Activated CD4-positive, alpha-beta T cell treated with anti-CD3 and anti-CD28 coated beads, Interleukin-2, Interleukin-6, amounts not matched to agents 100 ng/mL and 50 ng/mL, durations not matched to agents 16 hours and 8 hours (primary cell): ENCODE measurements around the gene DCC.
A peak's percentile ranks its signal among the peaks of the same experiment; 100 is the strongest.

Source experiments
- DNase-seq: peaks from one replicate; pipeline ENCODE4 v3.0.0-alpha.2; 2020

The DCC gene

GRCh38 chr18:53536908-53537307 is 1196.9 kb downstream of the DCC start:
- no peak for DNase-seq

- no peak for DNase-seq
These were observed 1201.9 kb downstream of the DCC start for GRCh38 chr18:53541924-53542323.

GRCh38 chr18:53543711-53544110 is 1203.7 kb downstream of the DCC start:
- no peak for DNase-seq

DNA sequence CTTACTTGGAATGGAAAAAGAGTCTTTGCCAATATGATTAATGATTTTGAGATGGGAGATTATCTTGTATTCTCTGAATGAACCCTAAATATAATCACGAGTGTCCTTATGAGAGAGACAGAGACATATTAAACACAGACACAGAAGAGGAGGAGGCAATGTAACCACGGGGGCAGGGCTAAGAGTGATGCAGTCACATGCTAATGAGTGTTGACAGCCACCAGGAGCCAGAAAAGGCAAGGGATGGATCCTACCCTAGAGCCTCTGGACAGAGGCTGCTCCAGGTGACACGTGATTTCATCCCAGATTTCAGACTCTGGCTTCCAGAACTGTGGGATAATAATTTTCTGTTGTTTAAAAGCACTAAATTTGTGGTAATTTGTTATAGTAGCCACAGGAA is 1204.9 kb downstream of the DCC start:
- no peak for DNase-seq

DNA sequence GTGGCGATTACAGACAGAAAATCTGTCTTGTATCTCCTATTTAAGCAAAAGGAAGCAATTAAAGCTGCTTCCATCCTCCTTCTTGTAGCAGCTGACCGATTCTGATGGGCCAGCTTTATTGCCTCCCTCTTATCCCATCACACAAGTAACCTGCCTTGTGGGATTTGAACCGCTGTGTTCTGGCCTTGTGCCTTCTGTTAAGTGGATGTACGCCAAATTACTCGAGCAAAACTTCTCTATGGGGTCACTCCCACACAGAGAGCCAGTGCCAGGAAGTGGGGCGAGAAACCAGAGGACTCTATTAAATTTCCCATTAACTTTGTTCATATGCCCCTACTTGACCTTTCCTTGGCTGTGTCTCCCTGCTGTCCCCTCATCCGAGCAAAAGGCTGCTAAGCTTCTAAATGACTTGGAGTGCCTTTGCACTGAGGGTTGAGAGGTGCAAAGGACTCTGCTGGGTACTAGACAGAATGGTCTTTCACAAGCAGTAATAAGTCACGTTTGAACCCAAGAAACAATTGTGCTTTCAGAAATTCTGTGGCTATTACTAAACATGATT is 1212.0 kb downstream of the DCC start:
- DNase-seq = no peak

GRCh38 chr18:53553030-53553429 is 1213.0 kb downstream of the DCC start:
- no peak for DNase-seq

DNA sequence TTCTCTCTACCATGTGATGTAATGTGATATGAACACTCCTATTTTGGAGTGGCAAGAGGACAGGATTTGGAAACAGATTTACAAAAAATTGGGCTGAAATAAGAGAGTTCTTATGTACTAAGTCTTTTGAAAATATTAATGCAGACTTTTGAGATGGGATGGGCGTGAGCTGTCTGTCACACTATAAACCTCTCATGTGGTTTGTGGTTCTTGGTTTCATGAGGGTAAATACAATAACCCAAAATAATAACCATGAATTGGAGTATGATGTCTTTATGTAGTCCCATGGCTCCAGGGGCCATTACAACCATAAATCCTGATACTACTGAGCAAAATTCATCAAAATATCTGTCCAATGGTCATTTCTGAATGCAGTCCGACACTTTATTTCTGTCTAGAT is 1216.5 kb downstream of the DCC start:
- DNase-seq = no peak

DNA sequence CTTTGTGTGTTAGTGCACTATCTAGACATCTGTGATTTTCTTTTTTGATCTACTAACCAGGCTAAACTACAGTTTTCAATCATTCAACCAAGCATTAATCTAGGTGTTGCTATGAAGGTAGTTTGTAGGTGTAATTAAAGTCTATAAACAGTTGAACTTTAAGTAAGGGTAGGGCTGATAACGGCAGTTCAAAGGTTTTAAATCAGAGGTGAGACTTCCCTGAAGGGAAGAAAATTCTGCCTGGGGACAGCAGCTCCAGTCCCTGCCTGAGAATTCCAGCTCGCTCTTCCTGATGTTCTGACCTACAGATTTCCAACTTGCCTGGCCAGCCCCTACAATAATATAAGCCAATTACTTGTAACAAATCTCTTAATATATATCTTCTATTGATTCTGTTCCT is 1220.5 kb downstream of the DCC start:
- no peak for DNase-seq

GRCh38 chr18:53566626-53567025 is 1226.6 kb downstream of the DCC start:
- no peak for DNase-seq

- DNase-seq = peak; percentile 31
These were observed 1228.1 kb downstream of the DCC start for GRCh38 chr18:53567929-53568574.
